Right cardiac atrium (tissue), 5 donors: Measurements from ENCODE around the gene MLNR. TPM values are rescaled to one million over a fixed set of nuclear protein-coding genes. Genes with fewer than 3 reads are reported as not detected.
A peak's percentile ranks its signal among the peaks of the same experiment; 100 is the strongest.

Experiments used
- ATAC-seq, 2 donors: fragments of 200-7000 bp; cut with Tn5 transposase; one replicate each; pipeline versions ENCODE4 v1.8.0 to v1.9.1; 2020; ENCODE audit warnings: moderate library complexity in 2 of 2, mild to moderate bottlenecking in 1 of 2
- DNase-seq, 3 donors: peaks; one replicate each; pipeline ENCODE4 v3.0.0-alpha.2; 2020
- H3K27ac ChIP-seq: one replicate; pipeline ENCODE4 v1.5.1; 2013; ENCODE audit warnings: mild to moderate bottlenecking, low read length, control low read depth, moderate library complexity
- H3K27me3 ChIP-seq: one replicate; pipeline ENCODE4 v1.6.1; 2013; ENCODE audit not compliant: control insufficient read depth, insufficient read depth
- H3K4me1 ChIP-seq: one replicate; pipeline ENCODE4 v1.6.1; 2013; ENCODE audit warnings: low read length; ENCODE audit not compliant: control insufficient read depth, insufficient read depth
- H3K4me3 ChIP-seq: one replicate; pipeline ENCODE4 v1.5.1; 2013; ENCODE audit warnings: low read length, control low read depth
- H3K9me3 ChIP-seq: one replicate; pipeline ENCODE4 v1.6.1; 2013; ENCODE audit warnings: low read length; ENCODE audit not compliant: control insufficient read depth
- WGBS: extraction: QIAGEN DNeasy Blood & Tissue Kit; methylation state at CpG from one replicate; pipeline ENCODE4 v1.1.7; 2013; 5-methylcytosine and 5-hydroxymethylcytosine counted together
- intact Hi-C, 4 donors: fragments of 100-400 bp; cut with DNase I; formaldehyde crosslinking; loops; one replicate each; pipeline versions ENCODE4 v1.11.0 to v1.14.0; 2022 to 2023
- polyA plus RNA-seq: library from polyadenylated mRNA; stranded (reverse); fragments of 200-250 nt; gene quantifications from one replicate; pipeline ENCODE4 v1.2.3, GENCODE V29; 2013
- total RNA-seq, 4 donors: library from RNA; stranded (reverse); fragmentation: NEBNext Ultra II Directional; extraction: Animal tissue kit (Norgen Biotek cat#: 25700); gene quantifications; one replicate each; pipeline ENCODE4 v1.2.1, GENCODE V29; 2021
- donor health status: healthy with polysubstance abuse.
- donor health status: DM: no; HTN: yes; CAD: no.
- donor health status: DM: no; HTN: no; CAD: no.
- donor health status: DM: no; HTN: yes; CAD: no; lungs with severe emphysema.
- donor health status: DM: yes; HTN: yes; CAD: no.

The MLNR gene
- total and polyA plus RNA-seq, 5 donors, result not detected

- ATAC-seq (no peak), DNase-seq (no peak)
- Histone ChIP-seq H3K4me1 (peaks cover 7% of the 10 kb centered on the region), H3K4me3 (no peak overlapping the region), H3K27ac (no peak overlapping the region), H3K27me3 (no peaks in the 10 kb centered on the region), H3K9me3 (no peaks in the 10 kb centered on the region)
- intact Hi-C loops, result no loop called here
- WGBS, result 45% methylated on average over 1 of the region's 1 CpG
Measured at GRCh38 chr13:49254007-49254406, 33.9 kb downstream of the MLNR start.

- H3K9me3 ChIP-seq, result no peaks in the 10 kb centered on the region
- H3K4me3 ChIP-seq, result no peak overlapping the region
- no peak for ATAC-seq
- H3K27ac ChIP-seq, result no peak overlapping the region
- no peak for DNase-seq
- WGBS, result 75% methylated on average over 2 of the region's 2 CpGs
- H3K27me3 ChIP-seq, result no peaks in the 10 kb centered on the region
- peaks cover 4% of the 10 kb centered on the region for H3K4me1 ChIP-seq
- intact Hi-C loops, result no loop called here
Measured at GRCh38 chr13:49256841-49257240, 36.7 kb downstream of the MLNR start.

GRCh38 chr13:49258089-49258796 lies 38.1 kb downstream of the MLNR start:
- Histone ChIP-seq H3K27ac (no peak overlapping the region), H3K4me3 (peak overlapping the region; percentile 32)

GRCh38 chr13:49259586-49259985 lies 39.4 kb downstream of the MLNR start:
- Histone ChIP-seq H3K4me3 (no peak overlapping the region), H3K4me1 (no peaks in the 10 kb centered on the region), H3K27me3 (no peaks in the 10 kb centered on the region), H3K27ac (no peak overlapping the region), H3K9me3 (no peaks in the 10 kb centered on the region)
- intact Hi-C loops, result no loop called here
- no peak for ATAC-seq
- WGBS, result 82% methylated on average over 6 of the region's 6 CpGs
- DNase-seq, result no peak

More at GRCh38 chr13:49258089-49258796, 38.1 kb downstream of the MLNR start:
- Histone ChIP-seq H3K27me3 (no peaks in the 10 kb centered on the region), H3K4me1 (peaks cover 1% of the 10 kb centered on the region), H3K9me3 (no peaks in the 10 kb centered on the region)
- DNase-seq (no peak), ATAC-seq (no peak)
- intact Hi-C loops, result no loop called here
- WGBS, result 76% methylated on average over 3 of the region's 3 CpGs

GRCh38 chr13:49262634-49263033 lies 42.5 kb downstream of the MLNR start:
- 94% methylated on average over 6 of the region's 6 CpGs for WGBS
- intact Hi-C loops, result no loop called here
- Histone ChIP-seq H3K27me3 (no peaks in the 10 kb centered on the region), H3K4me1 (no peaks in the 10 kb centered on the region), H3K27ac (no peak overlapping the region), H3K4me3 (no peak overlapping the region), H3K9me3 (no peaks in the 10 kb centered on the region)
- no peak for DNase-seq
- no peak for ATAC-seq

- intact Hi-C loops, result no loop called here
- ATAC-seq, result no peak
- H3K27ac ChIP-seq, result no peak overlapping the region
Measured at GRCh38 chr13:49265822-49266221, 45.7 kb downstream of the MLNR start.

GRCh38 chr13:49271264-49271663 lies 51.1 kb downstream of the MLNR start:
- intact Hi-C loops, result no loop called here
- no peak for ATAC-seq
- H3K27ac ChIP-seq, result no peak overlapping the region
- 29% methylated on average over 1 of the region's 1 CpG for WGBS
- H3K27me3 ChIP-seq, result no peaks in the 10 kb centered on the region
- no peaks in the 10 kb centered on the region for H3K4me1 ChIP-seq
- no peak for DNase-seq
- no peak overlapping the region for H3K4me3 ChIP-seq
- H3K9me3 ChIP-seq, result no peaks in the 10 kb centered on the region

More at GRCh38 chr13:49265822-49266221, 45.7 kb downstream of the MLNR start:
- Histone ChIP-seq H3K27me3 (no peaks in the 10 kb centered on the region), H3K4me3 (no peak overlapping the region), H3K4me1 (no peaks in the 10 kb centered on the region), H3K9me3 (no peaks in the 10 kb centered on the region)
- WGBS, result 80% methylated on average over 2 of the region's 2 CpGs
- DNase-seq, result no peak

Other genes starting within 250 kb of the MLNR start
- gene FNDC3A, start 244.4 kb upstream of the MLNR start, total RNA-seq, result 10 to 100 TPM; 21.2 to 35.7 (median 25.1) TPM
- gene FNDC3A, start 244.4 kb upstream of the MLNR start, polyA plus RNA-seq, result 9.6 TPM
- 10 to 100 TPM in 1 of 4 donors, 1 to 10 TPM in 3; 5.6 to 10.9 (median 9.0) TPM for gene CDADC1, start 27.6 kb downstream of the MLNR start, total RNA-seq
- 5.9 TPM for gene CDADC1, start 27.6 kb downstream of the MLNR start, polyA plus RNA-seq
- 10 to 100 TPM; 24.6 to 31.7 (median 28.2) TPM for gene CAB39L, start 223.7 kb downstream of the MLNR start, total RNA-seq
- gene CAB39L, start 223.7 kb downstream of the MLNR start, polyA plus RNA-seq, result 15.4 TPM
- gene SETDB2, start 223.9 kb downstream of the MLNR start, total RNA-seq, result 10 to 100 TPM; 13.1 to 18.6 (median 16.0) TPM
- gene SETDB2, start 223.9 kb downstream of the MLNR start, polyA plus RNA-seq, result 5.0 TPM